HG03196 (cell line): ENCODE data around the gene KNCN.

Experiments
- ATAC-seq: cut with Tn5 transposase; IDR thresholded peaks from one replicate; pipeline ENCODE4 v1.9.1; 2021; ENCODE audit not compliant: unreplicated experiment

KNCN gene

GRCh38 chr1:46569116-46569515 lies 17.7 kb upstream of the KNCN start:
- no peak for ATAC-seq

- no peak for ATAC-seq
Measured at GRCh38 chr1:46568461-46568891, 17.0 kb upstream of the KNCN start.

- ATAC-seq = no peak
Measured at GRCh38 chr1:46563341-46563740, 11.9 kb upstream of the KNCN start.

- ATAC-seq = no peak
Measured at GRCh38 chr1:46562498-46562897, 11.1 kb upstream of the KNCN start.

GRCh38 chr1:46558966-46559365 lies 7.5 kb upstream of the KNCN start:
- ATAC-seq = no peak

- ATAC-seq = no peak
Measured at GRCh38 chr1:46558141-46558963, 6.9 kb upstream of the KNCN start.

GRCh38 chr1:46557403-46557802 lies 6.0 kb upstream of the KNCN start:
- ATAC-seq = no peak

GRCh38 chr1:46556822-46557221 lies 5.4 kb upstream of the KNCN start:
- no peak for ATAC-seq

GRCh38 chr1:46555826-46556619 lies 4.6 kb upstream of the KNCN start:
- ATAC-seq = no peak

- no peak for ATAC-seq
Measured at GRCh38 chr1:46554597-46555381, 3.3 kb upstream of the KNCN start.

- ATAC-seq = no peak
Measured at GRCh38 chr1:46554236-46554596, 2.8 kb upstream of the KNCN start.

GRCh38 chr1:46553506-46553905 lies 2.1 kb upstream of the KNCN start:
- no peak for ATAC-seq

- no peak for ATAC-seq
Measured at GRCh38 chr1:46552357-46553237, 1.1 kb upstream of the KNCN start.

- ATAC-seq = no peak
Measured at GRCh38 chr1:46550751-46551231, 656 bp downstream of the KNCN start.

GRCh38 chr1:46549697-46550681 lies 1.5 kb downstream of the KNCN start:
- no peak for ATAC-seq

GRCh38 chr1:46547481-46548383 lies 3.7 kb downstream of the KNCN start:
- no peak for ATAC-seq

- no peak for ATAC-seq
Measured at GRCh38 chr1:46546210-46546609, 5.2 kb downstream of the KNCN start.

- ATAC-seq = no peak
Measured at GRCh38 chr1:46545784-46546183, 5.7 kb downstream of the KNCN start.
